ENCODE measurements around the gene KIF1A.

Gene KIF1A

GRCh38 chr2:240732184-240732583 is 87.8 kb downstream of the KIF1A start:
- no peak for DNase-seq

GRCh38 chr2:240731178-240731545 is 88.9 kb downstream of the KIF1A start:
- DNase-seq, result no peak

GRCh38 chr2:240730501-240731177 is 89.4 kb downstream of the KIF1A start:
- DNase-seq, result no peak

- no peak for DNase-seq
Observed at GRCh38 chr2:240728827-240729226, 91.2 kb downstream of the KIF1A start.

GRCh38 chr2:240728361-240728760 is 91.7 kb downstream of the KIF1A start:
- DNase-seq, result no peak

GRCh38 chr2:240727913-240728312 is 92.1 kb downstream of the KIF1A start:
- DNase-seq, result no peak

- no peak for DNase-seq
Observed at GRCh38 chr2:240727439-240727838, 92.6 kb downstream of the KIF1A start.

GRCh38 chr2:240726876-240727275 is 93.1 kb downstream of the KIF1A start:
- DNase-seq, result no peak

- no peak for DNase-seq
Observed at GRCh38 chr2:240725671-240726070, 94.3 kb downstream of the KIF1A start.

GRCh38 chr2:240725266-240725665 is 94.8 kb downstream of the KIF1A start:
- no peak for DNase-seq

GRCh38 chr2:240724431-240724830 is 95.6 kb downstream of the KIF1A start:
- DNase-seq, result no peak

GRCh38 chr2:240723851-240724250 is 96.2 kb downstream of the KIF1A start:
- DNase-seq, result no peak

- no peak for DNase-seq
Observed at GRCh38 chr2:240722796-240723735, 97.0 kb downstream of the KIF1A start.

GRCh38 chr2:240722376-240722775 is 97.6 kb downstream of the KIF1A start:
- DNase-seq, result no peak

- no peak for DNase-seq
Observed at GRCh38 chr2:240721596-240722180, 98.3 kb downstream of the KIF1A start.

- DNase-seq, result no peak
Observed at GRCh38 chr2:240720686-240721595, 99.1 kb downstream of the KIF1A start.

- no peak for DNase-seq
Observed at GRCh38 chr2:240719676-240720545, 100.1 kb downstream of the KIF1A start.

GRCh38 chr2:240718896-240719490 is 101.0 kb downstream of the KIF1A start:
- no peak for DNase-seq

- no peak for DNase-seq
Observed at GRCh38 chr2:240717681-240718581, 102.1 kb downstream of the KIF1A start.

- no peak for DNase-seq
Observed at GRCh38 chr2:240717181-240717641, 102.8 kb downstream of the KIF1A start.

Measured in NCI-H82 (cell line).